ENCODE measurements around the gene FAM171A2. TPM values are rescaled to one million over a fixed set of nuclear protein-coding genes. Genes with fewer than 3 reads are reported as not detected.
A peak's percentile ranks its signal among the peaks of the same experiment; 100 is the strongest.
"Not testable (repeated sequence)": the region's sequence is repeated elsewhere in the genome, so short reads cannot be mapped to it uniquely, and the experiment has no call there.

FAM171A2 gene
- total RNA-seq, 1 donor from 2014 or later, result 60.8 TPM

DNA sequence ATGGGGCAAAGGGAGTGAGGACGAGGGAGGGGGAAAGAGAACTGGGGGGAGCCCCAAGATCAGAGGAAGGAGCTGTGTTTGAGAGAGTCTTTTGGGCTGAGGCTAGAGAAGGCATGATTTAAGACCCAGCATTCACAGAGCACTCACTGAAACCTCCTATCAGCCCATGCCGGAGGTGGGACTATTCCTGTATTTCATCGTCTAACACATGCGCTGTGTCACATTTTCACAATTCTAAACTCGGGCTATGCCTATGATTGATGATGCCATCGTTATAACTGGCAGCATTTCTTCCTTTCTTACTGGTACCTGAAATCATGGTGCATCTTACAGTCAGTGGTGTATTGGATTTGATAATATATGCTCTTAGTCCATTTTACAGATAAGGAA lies 3.5 kb downstream of the FAM171A2 start:
- no peak for DNase-seq

DNA sequence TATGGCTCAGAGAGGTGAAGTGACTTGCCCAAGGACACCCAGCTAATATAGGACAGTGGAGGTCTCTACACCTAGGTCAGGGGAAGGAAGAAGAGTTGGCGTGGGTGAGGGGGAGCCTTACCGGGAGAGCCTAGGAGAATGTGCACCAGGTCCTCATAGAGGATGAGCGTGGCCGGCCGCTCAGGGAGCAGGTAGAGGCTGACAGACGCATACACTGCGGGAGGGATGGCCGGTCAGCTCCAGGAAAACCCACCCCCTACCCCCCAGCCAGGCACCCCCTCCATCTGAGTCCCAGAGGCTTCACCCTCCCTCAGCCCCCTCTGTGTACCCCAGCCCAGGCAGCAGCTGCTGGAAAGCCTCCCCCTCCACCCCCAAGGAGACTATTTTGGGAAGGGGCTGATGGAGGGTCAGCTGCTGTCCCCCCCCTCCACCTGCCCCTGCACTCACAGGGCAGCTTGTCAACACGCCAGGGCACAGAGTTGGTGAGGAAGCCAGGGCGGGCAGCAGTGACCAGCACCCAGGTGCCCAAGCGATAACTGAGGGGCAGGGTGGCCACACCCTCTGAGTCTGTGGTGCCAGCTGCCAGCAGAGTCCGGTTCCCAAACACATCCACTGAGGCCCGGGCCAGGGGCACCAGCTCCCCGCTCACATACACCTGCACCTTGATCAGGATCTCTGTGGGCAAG lies 4.1 kb downstream of the FAM171A2 start:
- no peak for DNase-seq

- DNase-seq, result no peak
Measured at GRCh38 chr17:44359006-44359405, 4.6 kb downstream of the FAM171A2 start.

DNA sequence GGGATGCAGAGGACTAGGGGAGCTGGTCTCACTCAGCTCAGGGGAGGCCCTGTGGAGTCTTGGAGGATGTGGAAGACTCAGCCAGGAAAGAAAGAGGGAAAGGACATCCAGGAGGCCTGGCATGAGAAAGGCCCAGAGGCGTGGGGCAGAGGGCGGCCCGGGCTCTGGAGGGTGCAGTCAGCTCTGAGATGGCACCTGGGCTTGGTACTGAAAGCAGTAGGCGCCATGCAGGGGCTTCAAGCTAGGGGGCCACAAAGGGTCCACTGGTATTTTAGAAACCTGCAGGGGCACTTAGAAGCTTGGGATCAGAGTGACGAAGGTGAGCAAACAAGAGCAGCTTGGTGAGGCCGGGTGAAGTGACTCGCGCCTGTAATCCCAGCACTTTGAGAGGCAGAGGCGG lies 5.6 kb downstream of the FAM171A2 start:
- no peak for DNase-seq

DNA sequence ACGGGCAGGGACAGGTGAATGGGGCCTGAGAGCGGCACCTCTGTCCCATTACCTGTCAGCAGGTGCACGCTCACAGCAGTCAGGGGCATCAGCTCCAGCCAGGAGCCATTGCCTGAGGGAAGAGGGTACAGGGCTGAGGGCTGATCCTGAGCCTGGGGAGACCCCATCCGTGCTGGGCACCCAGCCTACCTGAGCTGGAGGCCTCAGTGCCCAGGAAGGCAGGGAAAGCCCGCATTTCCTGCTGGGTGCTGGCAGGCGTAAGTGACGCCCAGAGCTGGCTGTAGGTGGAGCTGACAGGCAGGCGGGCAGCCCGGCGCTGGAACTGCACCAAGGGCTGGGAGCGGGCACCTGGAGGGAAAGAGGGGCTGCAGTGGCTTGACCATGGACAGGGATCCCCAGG lies 7.4 kb downstream of the FAM171A2 start:
- DNase-seq, result no peak

DNA sequence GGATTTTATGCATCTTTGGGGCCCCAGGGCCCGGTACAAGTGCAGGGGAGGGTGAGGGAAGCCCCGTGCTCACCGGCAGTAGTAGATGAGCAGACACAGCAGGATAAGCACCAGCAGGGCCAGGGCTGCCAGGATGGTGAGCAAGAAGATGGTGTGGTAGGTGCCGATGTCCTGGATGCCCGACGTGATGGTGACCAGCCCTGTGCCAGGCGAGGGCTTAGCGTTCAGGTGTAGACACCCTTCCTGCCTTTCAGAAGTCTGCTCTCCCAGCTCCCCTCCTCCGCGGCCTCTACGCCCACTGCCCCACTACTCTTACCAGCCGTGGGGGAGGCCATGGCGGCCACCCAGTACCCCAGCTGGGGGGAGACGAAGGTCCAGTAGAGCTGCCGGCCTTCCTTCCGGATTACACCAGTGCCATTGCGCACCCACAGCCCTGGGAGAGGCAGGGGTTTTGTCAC lies 8.0 kb downstream of the FAM171A2 start:
- DNase-seq, result no peak

DNA sequence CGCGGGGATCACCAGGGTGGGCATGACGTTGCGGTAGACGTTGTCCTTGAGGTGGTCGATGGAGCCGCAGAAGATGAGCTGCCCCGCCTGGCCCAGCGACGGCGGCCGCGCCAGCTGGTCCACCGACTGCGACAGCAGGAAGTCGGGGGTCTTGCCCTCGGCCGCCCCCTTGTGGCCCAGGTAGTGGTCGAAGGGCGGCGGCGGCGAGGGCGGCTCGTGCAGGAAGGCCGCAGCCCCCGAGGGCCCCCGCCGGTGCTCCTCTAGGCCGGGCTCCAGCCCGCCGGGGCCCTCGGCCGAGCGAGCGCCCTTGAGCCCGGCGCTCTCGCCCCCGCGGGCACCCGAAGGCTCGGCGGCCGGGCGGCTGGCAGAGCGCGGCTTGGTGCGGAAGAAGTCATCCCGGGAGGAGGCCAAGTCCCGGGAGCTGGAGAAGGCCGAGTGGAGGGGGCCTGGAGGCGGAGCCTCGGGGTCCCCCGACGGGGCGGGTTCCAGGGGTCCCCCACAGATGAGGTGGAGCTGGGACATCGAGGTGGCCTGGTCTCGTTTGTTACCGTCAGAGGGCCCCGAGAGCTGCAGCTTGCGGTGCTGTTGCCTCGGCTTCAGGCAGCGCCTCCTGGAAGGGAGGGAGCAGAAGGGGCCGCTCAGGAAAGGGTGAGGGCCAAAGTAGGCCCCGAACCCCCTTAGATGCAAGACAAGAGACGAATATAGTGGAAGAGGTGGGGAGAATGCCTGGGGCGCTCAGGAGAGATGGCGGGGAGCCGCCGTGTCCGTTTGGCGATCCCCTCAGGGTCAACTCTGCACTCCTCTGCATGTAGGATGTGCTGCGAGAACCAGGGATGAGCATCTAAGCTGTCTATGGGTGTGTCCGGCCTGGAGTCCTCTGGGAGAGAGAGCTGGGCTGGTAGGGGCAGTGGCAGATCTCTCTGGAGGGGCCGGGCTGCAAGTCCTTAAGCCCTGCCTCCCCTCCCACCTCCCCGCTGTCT lies 8.8 kb downstream of the FAM171A2 start:
- no peak for DNase-seq

DNA sequence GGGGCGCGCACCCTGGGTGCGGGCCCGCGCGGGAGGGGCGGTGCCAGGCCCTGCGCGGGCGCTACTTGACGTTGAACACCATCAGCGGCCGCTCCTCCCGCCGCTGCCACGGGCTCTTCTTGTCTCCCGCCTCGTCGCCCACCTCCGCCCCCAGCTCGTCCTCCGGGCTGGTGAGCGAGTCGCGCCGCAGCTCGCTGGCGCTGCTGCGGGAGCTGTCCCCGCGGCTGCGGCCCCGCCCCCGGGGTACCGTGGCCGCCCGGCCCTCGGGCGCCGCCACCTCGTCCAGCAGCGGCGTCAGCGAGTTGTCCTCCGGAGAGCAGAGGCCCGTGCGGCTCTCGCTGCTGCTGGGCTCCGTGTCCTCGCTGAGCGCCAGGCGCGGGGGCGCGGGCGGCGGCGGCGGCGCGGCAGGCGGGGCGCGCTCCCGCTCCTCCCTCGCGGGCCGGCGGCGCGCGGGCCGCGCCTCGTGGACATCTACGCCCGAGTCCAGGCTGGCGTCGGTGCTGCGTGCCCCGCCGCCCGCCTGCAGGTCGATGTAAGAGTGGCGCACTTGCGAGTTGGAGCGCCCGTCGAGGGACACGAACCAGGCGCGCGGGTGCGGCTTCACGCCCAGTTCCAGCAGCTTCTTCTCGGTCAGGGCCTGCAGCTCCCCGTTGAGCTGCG lies 9.9 kb downstream of the FAM171A2 start:
- no peak for DNase-seq

GRCh38 chr17:44352828-44353671 lies 10.6 kb downstream of the FAM171A2 start:
- DNase-seq, result no peak

GRCh38 chr17:44351961-44352827 lies 11.5 kb downstream of the FAM171A2 start:
- no peak for DNase-seq

DNA sequence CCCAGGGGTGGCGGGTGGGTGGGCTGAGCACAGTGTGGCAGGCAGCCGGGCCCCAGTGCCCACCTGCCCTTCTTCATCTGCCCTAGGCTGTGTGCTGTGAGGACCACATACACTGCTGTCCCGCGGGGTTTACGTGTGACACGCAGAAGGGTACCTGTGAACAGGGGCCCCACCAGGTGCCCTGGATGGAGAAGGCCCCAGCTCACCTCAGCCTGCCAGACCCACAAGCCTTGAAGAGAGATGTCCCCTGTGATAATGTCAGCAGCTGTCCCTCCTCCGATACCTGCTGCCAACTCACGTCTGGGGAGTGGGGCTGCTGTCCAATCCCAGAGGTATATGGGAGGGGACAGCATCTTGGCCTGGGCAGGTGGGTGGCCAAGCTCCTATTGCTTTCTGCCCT lies 12.2 kb downstream of the FAM171A2 start:
- no peak for DNase-seq

- peak; percentile 47 for DNase-seq
Measured at GRCh38 chr17:44350733-44351226, 12.9 kb downstream of the FAM171A2 start.

GRCh38 chr17:44349553-44350070 lies 14.0 kb downstream of the FAM171A2 start:
- DNase-seq, result no peak

DNA sequence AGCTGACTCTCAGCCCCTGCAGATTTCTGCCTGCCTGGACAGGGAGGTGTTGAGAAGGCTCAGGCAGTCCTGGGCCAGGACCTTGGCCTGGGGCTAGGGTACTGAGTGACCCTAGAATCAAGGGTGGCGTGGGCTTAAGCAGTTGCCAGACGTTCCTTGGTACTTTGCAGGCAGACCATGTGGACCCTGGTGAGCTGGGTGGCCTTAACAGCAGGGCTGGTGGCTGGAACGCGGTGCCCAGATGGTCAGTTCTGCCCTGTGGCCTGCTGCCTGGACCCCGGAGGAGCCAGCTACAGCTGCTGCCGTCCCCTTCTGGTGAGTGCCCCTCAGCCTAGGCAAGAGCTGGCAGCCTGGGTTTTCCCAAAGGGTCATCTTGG lies 14.7 kb downstream of the FAM171A2 start:
- DNase-seq, result no peak

- no peak for DNase-seq
Measured at GRCh38 chr17:44348234-44348987, 15.2 kb downstream of the FAM171A2 start.

- DNase-seq, result not testable (repeated sequence)
Measured at GRCh38 chr17:44347206-44348055, 16.2 kb downstream of the FAM171A2 start.

DNA sequence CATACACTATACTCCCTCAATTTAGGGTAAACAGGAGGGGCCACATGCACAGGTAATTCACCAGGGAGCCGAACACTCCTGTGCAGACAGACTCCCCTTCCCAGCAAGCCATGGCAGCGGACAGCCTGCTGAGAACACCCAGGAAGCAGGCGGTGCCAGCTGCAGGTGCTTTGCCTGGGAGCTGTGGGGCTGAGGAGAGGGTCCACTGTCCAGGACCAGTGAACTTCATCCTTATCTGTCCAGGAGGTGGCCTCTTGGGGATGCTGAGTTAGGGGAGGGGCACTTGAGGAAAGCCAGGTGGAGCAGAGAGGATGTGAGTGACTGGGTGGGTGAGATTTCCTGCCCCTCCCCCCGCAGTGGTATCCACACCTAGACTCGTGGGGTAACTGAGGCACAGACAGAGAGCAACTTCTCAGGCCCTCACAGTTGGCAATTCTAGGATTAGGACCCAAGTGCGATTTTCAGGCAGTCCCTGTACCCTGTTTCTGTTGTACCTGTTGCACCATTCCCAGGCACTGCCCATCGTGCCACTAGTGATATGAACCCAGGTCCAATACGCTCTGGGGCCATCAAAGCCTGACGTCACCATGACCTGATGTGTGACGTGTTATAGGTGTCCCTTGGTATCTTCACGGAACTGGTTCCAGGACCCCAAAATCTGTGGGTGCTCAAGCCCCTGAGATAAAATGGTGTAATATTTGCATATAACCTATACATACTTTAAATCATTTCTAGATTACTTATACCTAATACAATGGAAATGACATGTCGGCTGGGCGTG lies 17.4 kb downstream of the FAM171A2 start:
- no peak for DNase-seq

- peak; percentile 62 for DNase-seq
Measured at GRCh38 chr17:44345454-44346026, 18.1 kb downstream of the FAM171A2 start.
